Suprapubic skin (tissue), 4 donors: ENCODE results near the gene SLC23A1. TPM values are rescaled to one million over a fixed set of nuclear protein-coding genes. Genes with fewer than 3 reads are reported as not detected.
A peak's percentile ranks its signal among the peaks of the same experiment; 100 is the strongest.
"Not testable (repeated sequence)": the region's sequence is repeated elsewhere in the genome, so short reads cannot be mapped to it uniquely, and the experiment has no call there.

ENCODE experiments used
- DNase-seq, 2 donors: peaks; one replicate each; pipeline ENCODE4 v3.0.0-alpha.2; 2019; ENCODE audit warnings: low spot score in 2 of 2
- H3K27ac ChIP-seq: fragments of 200-600 bp; sonication (generic); one replicate; pipeline ENCODE4 v1.5.1; 2019
- H3K27me3 ChIP-seq: fragments of 200-600 bp; sonication (generic); one replicate; pipeline ENCODE4 v1.5.1; 2019
- H3K36me3 ChIP-seq: fragments of 200-600 bp; sonication (generic); one replicate; pipeline ENCODE4 v1.5.1; 2019
- H3K4me1 ChIP-seq: fragments of 200-600 bp; sonication (generic); one replicate; pipeline ENCODE4 v1.5.1; 2019
- H3K4me3 ChIP-seq: fragments of 200-600 bp; sonication (generic); one replicate; pipeline ENCODE4 v1.5.1; 2019; ENCODE audit warnings: mild to moderate bottlenecking
- H3K9me3 ChIP-seq: fragments of 200-600 bp; sonication (generic); one replicate; pipeline ENCODE4 v1.5.1; 2019
- EP300 ChIP-seq: sonication (generic); formaldehyde crosslinking; IDR thresholded peaks from one replicate; pipeline ENCODE4 v1.6.1; 2017; ENCODE audit warnings: antibody characterized with exemption
- POLR2A ChIP-seq, 2 donors: fragments of 450-650 bp; IDR thresholded peaks; one replicate each; pipeline ENCODE4 v1.6.1; 2017; ENCODE audit warnings: antibody characterized with exemption in 2 of 2, mild to moderate bottlenecking in 2 of 2, moderate library complexity in 2 of 2
- POLR2AphosphoS5 ChIP-seq, 3 donors: sonication (generic); formaldehyde crosslinking; IDR thresholded peaks; one replicate each; pipeline ENCODE4 v1.6.1; 2017; ENCODE audit warnings: antibody characterized with exemption in 3 of 3
- WGBS: methylation state at CpG from one replicate; pipeline ENCODE4 v1.1.5; 2018; 5-methylcytosine and 5-hydroxymethylcytosine counted together
- total RNA-seq, 4 donors: library from RNA; depleted of rRNA; stranded (reverse); fragments of >200 nt; gene quantifications; one replicate each; pipeline ENCODE4 v1.1.0, GENCODE V29; 2016
- TF ChIP-seq, protein P1 (sequence below), 2 donors: fragments of 200-600 bp in 1 of 2; fragments of 450-650 bp in 1 of 2; sonication (generic) in 1 of 2; IDR thresholded peaks; one replicate each; pipeline ENCODE4 v1.5.1; 2016 to 2019; ENCODE audit warnings: antibody characterized with exemption in 2 of 2, mild to moderate bottlenecking in 1 of 2, moderate library complexity in 1 of 2

Gene SLC23A1
- total RNA-seq, 4 donors from 2014 or later, result 2.3 to 6.4 (median 3.0) TPM; not detected in 1

DNA sequence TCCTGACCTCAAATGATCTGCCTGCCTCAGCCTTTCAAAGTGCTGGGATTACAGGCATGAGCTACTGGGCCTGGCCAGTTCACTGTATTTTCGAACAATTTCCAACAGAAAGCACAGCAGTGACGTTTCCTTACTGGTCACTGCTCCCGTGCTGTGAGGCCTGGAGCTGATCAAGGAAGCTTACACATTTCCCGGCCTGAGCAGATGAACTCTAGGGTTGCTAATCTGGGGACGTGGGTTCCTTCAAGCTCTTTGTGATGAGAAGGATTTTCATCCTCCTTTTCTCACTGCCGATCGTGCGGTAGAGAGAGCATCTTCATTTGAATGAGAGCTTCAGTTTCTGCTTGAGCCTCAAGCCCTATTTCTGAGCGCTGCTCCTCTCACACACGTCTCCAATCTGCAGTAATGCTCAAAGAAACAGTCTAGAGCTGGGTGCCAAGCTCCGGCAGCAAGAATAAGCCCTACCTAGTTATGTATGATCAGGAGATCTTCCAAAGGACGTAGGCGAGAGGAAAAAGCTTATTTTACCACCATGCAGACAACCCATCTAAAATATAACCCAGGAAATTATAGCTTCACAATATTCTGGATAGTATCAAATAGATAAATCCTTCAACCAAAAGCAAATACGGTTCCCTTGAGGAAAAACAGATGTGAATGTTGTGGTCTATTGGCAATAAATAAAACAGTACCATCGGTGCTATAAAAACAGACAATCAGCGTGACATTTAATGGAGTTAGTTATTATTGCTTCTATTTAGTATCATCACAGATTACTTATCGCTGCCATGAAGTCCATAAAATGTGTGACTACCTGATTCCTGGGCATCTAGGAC is 28.1 kb upstream of the SLC23A1 start:
- 68% methylated on average over 17 of the region's 17 CpGs for WGBS
- H3K9me3 ChIP-seq, result no peaks in the 10 kb centered on the region
- H3K4me3 ChIP-seq, result no peak overlapping the region
- no peak for TF ChIP-seq POLR2A (IDR thresholded peaks at IDR 0.05)
- no peak for TF ChIP-seq EP300
- TF ChIP-seq, protein P1, sequence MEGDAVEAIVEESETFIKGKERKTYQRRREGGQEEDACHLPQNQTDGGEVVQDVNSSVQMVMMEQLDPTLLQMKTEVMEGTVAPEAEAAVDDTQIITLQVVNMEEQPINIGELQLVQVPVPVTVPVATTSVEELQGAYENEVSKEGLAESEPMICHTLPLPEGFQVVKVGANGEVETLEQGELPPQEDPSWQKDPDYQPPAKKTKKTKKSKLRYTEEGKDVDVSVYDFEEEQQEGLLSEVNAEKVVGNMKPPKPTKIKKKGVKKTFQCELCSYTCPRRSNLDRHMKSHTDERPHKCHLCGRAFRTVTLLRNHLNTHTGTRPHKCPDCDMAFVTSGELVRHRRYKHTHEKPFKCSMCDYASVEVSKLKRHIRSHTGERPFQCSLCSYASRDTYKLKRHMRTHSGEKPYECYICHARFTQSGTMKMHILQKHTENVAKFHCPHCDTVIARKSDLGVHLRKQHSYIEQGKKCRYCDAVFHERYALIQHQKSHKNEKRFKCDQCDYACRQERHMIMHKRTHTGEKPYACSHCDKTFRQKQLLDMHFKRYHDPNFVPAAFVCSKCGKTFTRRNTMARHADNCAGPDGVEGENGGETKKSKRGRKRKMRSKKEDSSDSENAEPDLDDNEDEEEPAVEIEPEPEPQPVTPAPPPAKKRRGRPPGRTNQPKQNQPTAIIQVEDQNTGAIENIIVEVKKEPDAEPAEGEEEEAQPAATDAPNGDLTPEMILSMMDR (IDR thresholded peaks at IDR 0.05), result no peak
- no peak for TF ChIP-seq POLR2AphosphoS5 (IDR thresholded peaks at IDR 0.05)
- peak overlapping the region; percentile 28 for H3K27ac ChIP-seq
- DNase-seq, result no peak
- no peaks in the 10 kb centered on the region for H3K27me3 ChIP-seq
- no peaks in the 10 kb centered on the region for H3K36me3 ChIP-seq
- H3K4me1 ChIP-seq, result peaks cover 36% of the 10 kb centered on the region

DNA sequence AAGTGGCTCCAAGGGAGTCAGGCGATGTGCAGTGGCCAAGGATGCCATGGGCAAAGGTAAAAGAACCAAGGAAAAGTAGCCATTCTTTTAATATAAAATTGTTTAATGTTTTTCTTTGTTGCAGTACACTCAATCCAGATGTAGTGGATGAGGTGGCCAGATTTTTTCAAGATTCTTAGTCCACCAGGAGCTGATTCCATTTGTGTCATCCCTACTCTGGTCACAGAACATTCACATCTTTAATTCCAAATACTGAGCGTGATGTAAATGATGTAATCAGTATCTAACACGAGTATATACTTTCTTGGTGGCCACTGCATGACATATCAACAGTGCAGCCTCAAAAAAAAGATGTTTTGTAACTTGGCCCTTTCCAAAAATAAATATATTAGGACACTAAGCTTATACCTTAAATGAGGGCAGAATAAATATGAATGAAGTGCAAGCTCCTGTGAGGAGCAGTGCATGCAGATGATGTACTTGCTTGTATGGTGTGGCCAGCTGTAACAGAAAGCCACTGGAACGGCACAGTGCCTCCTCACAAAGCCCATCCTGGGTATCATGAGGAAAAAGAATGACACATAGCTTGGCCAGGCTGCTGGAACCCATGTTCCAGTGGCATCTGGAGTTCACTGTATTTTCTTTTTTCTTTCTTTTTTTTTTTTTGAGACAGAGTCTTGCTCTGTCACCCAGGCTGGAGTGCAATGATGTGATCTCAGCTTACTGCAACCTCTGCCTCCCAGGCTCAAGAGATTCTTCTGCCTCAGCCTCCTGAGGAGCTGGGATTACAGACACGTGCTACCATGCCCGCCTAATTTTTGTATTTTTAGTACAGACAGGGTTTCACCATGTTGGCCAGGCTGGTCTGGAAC is 27.3 kb upstream of the SLC23A1 start:
- peak overlapping the region; percentile 28 for H3K27ac ChIP-seq
- H3K36me3 ChIP-seq, result no peaks in the 10 kb centered on the region

DNA sequence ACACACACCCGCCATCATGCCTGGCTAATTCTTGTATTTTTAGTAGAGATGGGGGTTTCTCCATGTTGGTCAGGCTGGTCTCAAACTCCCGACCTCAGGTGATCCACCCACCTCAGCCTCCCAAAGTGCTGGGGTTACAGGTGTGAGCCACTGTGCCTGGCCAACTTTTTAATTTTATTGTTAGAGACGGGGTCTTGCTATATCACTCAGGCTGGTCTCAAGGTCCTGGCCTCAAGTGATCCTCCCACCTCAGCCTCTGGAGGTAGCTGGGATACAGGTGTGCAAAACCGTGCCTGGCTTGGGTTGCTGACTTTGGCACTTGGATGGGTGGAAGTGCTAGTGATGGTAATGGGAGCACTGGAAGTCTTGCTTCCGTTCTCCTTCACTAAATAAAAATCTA is 26.0 kb upstream of the SLC23A1 start:
- not testable (repeated sequence) for DNase-seq
- WGBS, result 82% methylated on average over 5 of the region's 5 CpGs
- H3K4me1 ChIP-seq, result peaks cover 20% of the 10 kb centered on the region

More for the DNA sequence above, 27.3 kb upstream of the SLC23A1 start:
- no peaks in the 10 kb centered on the region for H3K27me3 ChIP-seq
- peaks cover 28% of the 10 kb centered on the region for H3K4me1 ChIP-seq
- no peak for DNase-seq
- H3K9me3 ChIP-seq, result no peaks in the 10 kb centered on the region
- 55% methylated on average over 6 of the region's 6 CpGs for WGBS
- no peak overlapping the region for H3K4me3 ChIP-seq
- TF ChIP-seq POLR2A (IDR thresholded peaks at IDR 0.05) (no peak), POLR2AphosphoS5 (IDR thresholded peaks at IDR 0.05) (no peak), EP300 (no peak)
- TF ChIP-seq, protein P1 (IDR thresholded peaks at IDR 0.05), result no peak

DNA sequence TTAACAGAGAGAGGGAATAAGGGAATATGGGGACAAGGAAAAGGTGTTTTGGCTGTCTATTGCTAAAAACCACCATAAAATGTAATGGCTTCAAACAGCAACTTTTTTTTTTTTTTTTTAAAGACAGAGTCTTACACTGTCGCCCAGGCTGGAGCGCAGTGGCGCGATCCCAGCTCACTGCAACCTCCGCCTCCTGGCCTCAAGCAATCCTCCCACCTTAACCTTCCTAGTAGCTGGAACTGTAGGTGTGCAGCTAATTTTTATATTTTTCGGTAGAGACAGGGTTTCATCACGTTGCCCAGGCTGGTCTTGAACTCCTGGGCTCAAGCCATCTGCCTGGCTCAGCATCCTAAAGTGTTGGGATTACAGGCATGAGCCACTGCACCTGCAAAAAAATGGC is 25.1 kb upstream of the SLC23A1 start:
- H3K27me3 ChIP-seq, result no peaks in the 10 kb centered on the region
- H3K9me3 ChIP-seq, result no peaks in the 10 kb centered on the region
- no peak overlapping the region for H3K4me3 ChIP-seq
- no peak overlapping the region for H3K27ac ChIP-seq
- no peaks in the 10 kb centered on the region for H3K36me3 ChIP-seq
- WGBS, result 77% methylated on average over 7 of the region's 7 CpGs
- no peak for DNase-seq
- peaks cover 26% of the 10 kb centered on the region for H3K4me1 ChIP-seq
- TF ChIP-seq EP300 (no peak), POLR2AphosphoS5 (IDR thresholded peaks at IDR 0.05) (no peak), POLR2A (IDR thresholded peaks at IDR 0.05) (no peak)
- TF ChIP-seq, protein P1 (IDR thresholded peaks at IDR 0.05), result no peak

More for the DNA sequence above, 26.0 kb upstream of the SLC23A1 start:
- H3K9me3 ChIP-seq, H3K27me3 ChIP-seq, H3K36me3 ChIP-seq, H3K27ac ChIP-seq, H3K4me3 ChIP-seq: not testable (repeated sequence)

DNA sequence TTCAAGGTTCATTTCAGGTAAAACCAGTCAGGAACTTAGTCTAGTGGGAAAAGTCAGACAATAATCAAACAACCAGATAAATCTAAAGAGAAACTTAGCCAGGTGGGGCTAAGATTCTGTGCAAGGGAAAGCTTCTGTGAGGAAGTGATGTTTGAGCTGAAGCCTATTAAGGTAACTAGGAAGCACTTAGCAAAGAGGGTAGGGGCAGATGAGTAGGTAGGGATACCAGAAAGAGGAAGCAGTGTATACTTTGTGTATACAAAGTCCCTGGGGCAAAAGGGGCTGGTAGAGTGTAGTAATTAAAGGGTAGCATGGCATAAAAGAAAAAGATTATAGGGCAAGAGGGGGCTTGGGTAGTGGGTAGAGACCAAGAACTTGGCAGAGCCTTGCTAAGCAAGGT is 24.4 kb upstream of the SLC23A1 start:
- no peak overlapping the region for H3K27ac ChIP-seq
- no peaks in the 10 kb centered on the region for H3K36me3 ChIP-seq
- H3K27me3 ChIP-seq, result no peaks in the 10 kb centered on the region
- no peak for TF ChIP-seq POLR2AphosphoS5 (IDR thresholded peaks at IDR 0.05)
- TF ChIP-seq, protein P1 (IDR thresholded peaks at IDR 0.05), result no peak
- no peak for TF ChIP-seq EP300
- no peak for TF ChIP-seq POLR2A (IDR thresholded peaks at IDR 0.05)
- no peaks in the 10 kb centered on the region for H3K9me3 ChIP-seq
- DNase-seq, result no peak
- H3K4me3 ChIP-seq, result no peak overlapping the region
- peaks cover 29% of the 10 kb centered on the region for H3K4me1 ChIP-seq
